K562 (cell line): ENCODE measurements around the gene TMEM214. TPM values are rescaled to one million over a fixed set of nuclear protein-coding genes. Genes with fewer than 3 reads are reported as not detected.

ENCODE experiments used
- ELF2 ChIP-seq: fragments of 250-450 bp; sonication (Bioruptor Pico); IDR thresholded peaks from 2 replicates; pipeline ENCODE4 v1.5.0; 2021; ENCODE audit warnings: mild to moderate bottlenecking
- FOSL1 ChIP-seq: fragments of 200-800 bp; sonication (Bioruptor generic); conservative IDR thresholded peaks from 2 replicates; pipeline ENCODE4 v1.6.1; 2016; ENCODE audit warnings: missing genetic modification characterization, missing compliant biosample characterization
- GATAD2B ChIP-seq: fragments of 450-650 bp; IDR thresholded peaks from 2 replicates; pipeline ENCODE4 v1.6.1; 2017; ENCODE audit warnings: mild to moderate bottlenecking, borderline replicate concordance
- MXI1 ChIP-seq: IDR thresholded peaks from 2 replicates; pipeline ENCODE4 v1.6.1; 2011; ENCODE audit warnings: low read depth, mild to moderate bottlenecking, improper control_type of control experiment, low read length
- NEUROD1 ChIP-seq: fragments of 150-350 bp; IDR thresholded peaks from 2 replicates; pipeline ENCODE4 v1.6.1; 2014; ENCODE audit warnings: borderline replicate concordance, low read length, low read depth; ENCODE audit not compliant: partially characterized antibody
- RBM39 ChIP-seq: fragments of 200-400 bp; formaldehyde crosslinking; optimal IDR thresholded peaks from 2 replicates; pipeline ENCODE3; 2018; ENCODE audit warnings: low read depth, low read length
- SMAD2 ChIP-seq: fragments of 150-350 bp; IDR thresholded peaks from 2 replicates; pipeline ENCODE4 v1.6.1; 2014; ENCODE audit warnings: low read depth, mild to moderate bottlenecking, low read length
- SRSF9 ChIP-seq: fragments of 200-400 bp; formaldehyde crosslinking; IDR thresholded peaks from 2 replicates; pipeline ENCODE4 v1.6.1; 2017; ENCODE audit warnings: low read depth, low read length, borderline replicate concordance
- TSC22D4 ChIP-seq: fragments of 450-650 bp; IDR thresholded peaks from 2 replicates; pipeline ENCODE4 v1.6.1; 2016; ENCODE audit warnings: missing genetic modification characterization, missing biosample characterization, control low read depth
- ZNF282 ChIP-seq: sonication (generic); formaldehyde crosslinking; IDR thresholded peaks from 2 replicates; pipeline ENCODE4 v1.8.1; 2023; ENCODE audit warnings: missing genetic modification reagents
- ZNF316 ChIP-seq: fragments of 450-650 bp; IDR thresholded peaks from 2 replicates; pipeline ENCODE4 v1.6.1; 2016
- polyA plus RNA-seq, 8 experiments: library from polyadenylated mRNA; depleted of rRNA in 4 of 8; stranded (reverse) in 5 of 8; unstranded in 3 of 8; fragments of >200 nt; fragmentation: Nextera tagmentation in 2 of 8; fragmentation: Illumina TruSeq in 1 of 8; extraction: Ambion mirVana in 2 of 8; extraction: Trizol in 1 of 8; gene quantifications; 2 replicates each; pipeline versions ENCODE4 v1.2.1 to v1.2.3, GENCODE V29; 2011 to 2014; ENCODE audit warnings: inconsistent platforms in 1 of 8, missing spikeins in 1 of 8
- total RNA-seq, 7 experiments: library from RNA; depleted of rRNA in 6 of 7; stranded (reverse); fragments of >200 nt in 6 of 7; fragmentation: Illumina TruSeq in 2 of 7; extraction: Trizol in 2 of 7; gene quantifications; 2 replicates each; pipeline versions ENCODE4 v1.2.1 to v1.2.3, GENCODE V29; 2011 to 2021; ENCODE audit warnings: low replicate concordance in 1 of 7
- TF ChIP-seq, protein P1 (sequence below): sonication (generic); formaldehyde crosslinking; IDR thresholded peaks from 2 replicates; pipeline ENCODE4 v1.8.1; 2022; ENCODE audit warnings: missing genetic modification reagents
- TF ChIP-seq, protein P2 (sequence below): fragments of 250-450 bp; sonication (Bioruptor Pico); IDR thresholded peaks from 2 replicates; pipeline ENCODE4 v1.8.0; 2022; ENCODE audit warnings: moderate library complexity, mild to moderate bottlenecking, inconsistent platforms
- TF ChIP-seq, protein P3 (sequence below), 2 experiments: fragments of 450-650 bp in 1 of 2; sonication (generic) in 1 of 2; formaldehyde crosslinking in 1 of 2; IDR thresholded peaks in 1 of 2; conservative IDR thresholded peaks in 1 of 2; 2 replicates each; pipeline versions ENCODE4 v1.6.1 to v1.8.1; 2016 to 2023; ENCODE audit warnings: mild to moderate bottlenecking in 2 of 2, moderate library complexity in 2 of 2, inconsistent platforms in 1 of 2, missing genetic modification reagents in 1 of 2

TMEM214 gene
- total and polyA plus RNA-seq, 9 of the 15 experiments (the other 6 are each of a cell fraction or from before 2014, with no cell fraction given), result 11.4 to 81.4 (median 44.1) TPM

DNA sequence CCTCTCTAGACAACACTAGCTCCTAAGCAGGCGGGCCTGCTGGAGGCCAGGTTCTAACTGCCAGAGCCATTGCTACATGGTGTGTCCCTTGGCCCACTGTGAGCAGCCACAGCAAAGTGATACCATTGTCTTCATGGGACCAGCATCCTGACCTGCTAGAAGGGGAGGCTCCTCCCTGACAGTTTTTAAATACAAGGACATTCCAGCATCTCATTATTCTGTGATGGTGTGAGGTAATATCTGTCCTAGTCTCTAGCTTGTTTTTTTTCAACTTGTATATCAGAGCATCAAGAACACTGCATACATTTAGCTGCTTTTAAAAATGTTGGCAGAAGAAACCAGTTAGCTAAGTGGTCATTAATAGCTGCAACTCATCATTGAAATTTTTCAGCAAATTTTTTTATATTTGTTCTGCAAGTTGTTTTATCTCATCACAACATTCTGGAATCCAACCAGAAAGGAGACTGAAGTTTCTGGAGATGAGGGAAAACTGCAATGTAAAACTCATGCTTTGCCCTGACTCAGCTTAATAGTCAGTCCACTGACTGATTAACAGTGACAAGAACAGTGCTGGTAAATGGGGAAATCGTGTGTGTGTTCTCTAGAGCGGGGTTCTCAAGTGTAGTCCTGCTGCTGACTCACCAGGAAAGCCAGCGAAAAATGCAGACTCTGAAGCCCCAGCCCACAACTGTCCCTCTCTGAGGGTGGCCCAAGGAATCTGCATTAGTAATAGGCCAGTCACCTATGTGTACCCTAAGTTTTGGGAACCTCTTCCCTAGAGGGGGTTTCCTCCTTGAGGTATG, 44.5 kb upstream of the TMEM214 start (continued):
- no peak for TF ChIP-seq SRSF9
- no peak for TF ChIP-seq RBM39
- no peak for TF ChIP-seq NEUROD1
- TF ChIP-seq ZNF316, result peak; percentile 95
- TF ChIP-seq MXI1, result no peak
- TF ChIP-seq GATAD2B, result no peak
- no peak for TF ChIP-seq SMAD2
- TF ChIP-seq, protein P1, sequence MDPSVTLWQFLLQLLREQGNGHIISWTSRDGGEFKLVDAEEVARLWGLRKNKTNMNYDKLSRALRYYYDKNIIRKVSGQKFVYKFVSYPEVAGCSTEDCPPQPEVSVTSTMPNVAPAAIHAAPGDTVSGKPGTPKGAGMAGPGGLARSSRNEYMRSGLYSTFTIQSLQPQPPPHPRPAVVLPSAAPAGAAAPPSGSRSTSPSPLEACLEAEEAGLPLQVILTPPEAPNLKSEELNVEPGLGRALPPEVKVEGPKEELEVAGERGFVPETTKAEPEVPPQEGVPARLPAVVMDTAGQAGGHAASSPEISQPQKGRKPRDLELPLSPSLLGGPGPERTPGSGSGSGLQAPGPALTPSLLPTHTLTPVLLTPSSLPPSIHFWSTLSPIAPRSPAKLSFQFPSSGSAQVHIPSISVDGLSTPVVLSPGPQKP (CRISPR knock-in tag), result no peak
- no peak for TF ChIP-seq TSC22D4 (tag)
- TF ChIP-seq, protein P2, sequence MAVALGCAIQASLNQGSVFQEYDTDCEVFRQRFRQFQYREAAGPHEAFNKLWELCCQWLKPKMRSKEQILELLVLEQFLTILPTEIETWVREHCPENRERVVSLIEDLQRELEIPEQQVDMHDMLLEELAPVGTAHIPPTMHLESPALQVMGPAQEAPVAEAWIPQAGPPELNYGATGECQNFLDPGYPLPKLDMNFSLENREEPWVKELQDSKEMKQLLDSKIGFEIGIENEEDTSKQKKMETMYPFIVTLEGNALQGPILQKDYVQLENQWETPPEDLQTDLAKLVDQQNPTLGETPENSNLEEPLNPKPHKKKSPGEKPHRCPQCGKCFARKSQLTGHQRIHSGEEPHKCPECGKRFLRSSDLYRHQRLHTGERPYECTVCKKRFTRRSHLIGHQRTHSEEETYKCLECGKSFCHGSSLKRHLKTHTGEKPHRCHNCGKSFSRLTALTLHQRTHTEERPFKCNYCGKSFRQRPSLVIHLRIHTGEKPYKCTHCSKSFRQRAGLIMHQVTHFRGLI (CRISPR knock-in tag), result no peak
- 0 out of 2 replicates have a peak, but pooled peaks have one; percentile 16 for TF ChIP-seq FOSL1 (tag)
- no peak for TF ChIP-seq ZNF282 (CRISPR knock-in tag)
- no peak for TF ChIP-seq ELF2 (CRISPR knock-in tag)
- TF ChIP-seq, protein P3, sequence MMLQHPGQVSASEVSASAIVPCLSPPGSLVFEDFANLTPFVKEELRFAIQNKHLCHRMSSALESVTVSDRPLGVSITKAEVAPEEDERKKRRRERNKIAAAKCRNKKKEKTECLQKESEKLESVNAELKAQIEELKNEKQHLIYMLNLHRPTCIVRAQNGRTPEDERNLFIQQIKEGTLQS (IDR thresholded peaks at IDR 0.05), result no peak
- TF ChIP-seq, protein P3 (CRISPR knock-in tag; conservative IDR thresholded peaks at IDR 0.05), result no peak
